ENCODE measurements around the gene BTBD10.
"Not testable (repeated sequence)": the region's sequence is repeated elsewhere in the genome, so short reads cannot be mapped to it uniquely, and the experiment has no call there.

Gene BTBD10

DNA sequence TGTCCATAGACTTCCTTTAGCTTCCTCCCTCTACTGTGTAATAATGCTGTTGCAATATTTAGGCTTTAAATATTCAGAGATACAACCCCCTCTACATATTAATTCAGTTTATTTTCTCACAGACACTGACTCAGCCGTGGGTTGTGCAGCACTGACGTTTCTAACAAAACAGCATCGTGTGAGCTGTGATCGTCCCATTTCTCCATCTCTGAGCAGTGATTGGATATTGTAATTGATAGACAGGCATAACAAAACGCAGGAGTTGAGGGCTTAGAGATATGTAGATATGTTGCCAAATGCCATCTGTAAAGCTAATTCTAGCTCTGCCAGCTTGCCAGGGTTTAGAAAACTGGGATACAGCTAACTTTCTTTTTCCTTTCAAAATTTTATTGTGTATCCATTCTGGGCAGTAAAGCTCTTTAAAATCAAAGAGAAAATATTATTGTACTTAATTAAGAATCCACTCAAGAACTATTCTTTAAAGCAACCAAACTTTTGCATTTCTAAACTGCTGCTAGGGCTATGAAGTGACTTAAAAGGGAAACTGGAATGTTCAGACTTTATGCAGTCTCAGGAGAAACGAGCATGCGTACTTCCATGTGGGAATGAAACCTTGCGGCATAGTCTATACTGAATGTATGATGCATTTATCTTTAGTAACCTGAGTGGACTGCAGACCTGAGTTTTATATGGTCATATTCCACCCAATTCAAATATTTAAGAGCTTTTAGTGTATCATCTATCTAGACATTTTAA, 22.7 kb downstream of the BTBD10 start:
- no peak for DNase-seq (ENCODE audit: low read depth in 2 of 2)

DNA sequence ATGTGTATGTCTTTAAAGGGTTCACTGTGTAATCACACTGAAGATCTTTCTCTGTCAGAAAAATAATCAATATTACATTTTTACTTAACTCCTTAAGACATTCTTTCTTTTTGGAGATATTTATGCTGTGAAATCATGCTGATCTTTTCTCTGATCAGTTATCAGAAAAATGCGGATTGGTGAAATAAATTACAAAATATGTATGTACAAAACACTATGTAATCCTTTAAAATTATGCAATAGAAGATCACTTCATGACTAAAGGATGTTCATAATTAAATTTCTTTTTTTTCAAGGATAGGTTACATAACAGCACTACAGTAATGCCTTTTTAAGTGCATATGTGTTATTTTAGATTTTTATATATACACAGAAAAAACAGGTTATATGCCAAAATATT, 24.7 kb downstream of the BTBD10 start:
- DNase-seq (ENCODE audit: low read depth in 2 of 2): no peak

- not testable (repeated sequence) for DNase-seq (ENCODE audit: low read depth in 2 of 2)
Observed at GRCh38 chr11:13436836-13437235, 26.2 kb downstream of the BTBD10 start.

GRCh38 chr11:13434247-13435205, 28.5 kb downstream of the BTBD10 start:
- no peak for DNase-seq (ENCODE audit: low read depth in 2 of 2)

- DNase-seq (ENCODE audit: low read depth in 2 of 2): no peak
Observed at GRCh38 chr11:13433437-13433836, 29.6 kb downstream of the BTBD10 start.

DNA sequence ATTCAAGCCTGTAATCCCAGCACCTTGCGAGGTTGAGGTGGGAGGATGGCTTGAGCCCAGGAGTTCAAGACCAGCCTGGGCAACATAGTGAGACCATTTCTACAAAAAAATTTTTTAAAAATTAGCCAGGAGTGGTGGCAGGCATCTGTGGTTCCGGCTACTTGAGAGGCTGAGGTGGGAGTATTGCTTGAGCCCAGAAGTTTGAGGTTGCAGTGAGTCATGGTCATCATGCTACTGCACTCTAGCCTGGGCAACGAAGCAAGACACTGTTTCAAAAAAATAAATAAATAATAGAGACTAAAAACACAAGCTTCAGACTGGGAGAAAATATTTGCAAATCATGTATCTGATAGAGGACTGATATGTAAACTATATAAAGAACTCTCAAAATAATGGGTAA, 33.2 kb downstream of the BTBD10 start:
- no peak for DNase-seq (ENCODE audit: low read depth in 2 of 2)

DNA sequence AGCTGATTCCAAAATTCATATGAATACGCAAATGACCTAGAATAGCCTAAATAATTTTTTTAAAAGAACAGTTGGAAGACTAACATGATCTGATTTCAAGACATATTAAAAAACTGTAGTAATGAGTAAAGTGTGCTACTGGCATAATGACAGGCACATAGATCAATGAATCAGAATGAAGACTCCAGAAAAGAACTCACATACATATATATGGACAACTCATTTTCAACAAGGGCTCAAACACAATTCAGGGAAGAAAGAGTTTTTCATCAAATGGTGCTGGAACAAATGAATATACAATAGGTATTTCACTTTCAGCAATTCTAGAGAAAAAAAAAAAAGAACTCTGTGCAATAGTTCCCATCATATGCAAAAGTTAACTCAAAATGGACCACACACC, 33.7 kb downstream of the BTBD10 start:
- DNase-seq (ENCODE audit: low read depth in 2 of 2): no peak

- no peak for DNase-seq (ENCODE audit: low read depth in 2 of 2)
Observed at GRCh38 chr11:13427440-13427839, 35.6 kb downstream of the BTBD10 start.

- no peak for DNase-seq (ENCODE audit: low read depth in 2 of 2)
Observed at GRCh38 chr11:13423372-13423771, 39.6 kb downstream of the BTBD10 start.

DNA sequence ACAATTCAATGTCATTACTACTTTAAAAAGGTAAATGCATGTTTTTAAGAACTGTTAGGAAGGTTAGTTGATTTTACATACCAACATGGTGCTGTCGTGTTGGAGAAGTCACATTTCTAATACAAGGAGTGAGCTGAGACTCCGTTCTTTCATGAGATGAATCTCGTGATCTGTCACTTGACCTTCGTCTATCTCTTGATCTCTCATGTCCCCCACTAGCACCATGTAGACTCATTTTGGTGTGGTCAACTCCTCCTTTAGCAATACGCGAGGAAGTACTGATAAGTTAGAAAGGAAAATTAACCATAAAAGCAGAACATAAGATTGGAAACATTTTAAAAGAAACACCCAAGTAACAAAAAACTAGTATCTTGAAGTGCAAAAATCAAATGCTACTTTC, 41.5 kb downstream of the BTBD10 start:
- no peak for DNase-seq (ENCODE audit: low read depth in 2 of 2)

GRCh38 chr11:13415201-13415600, 47.8 kb downstream of the BTBD10 start:
- no peak for DNase-seq (ENCODE audit: low read depth in 2 of 2)

GRCh38 chr11:13405220-13405619, 57.8 kb downstream of the BTBD10 start:
- DNase-seq (ENCODE audit: low read depth in 2 of 2): no peak

GRCh38 chr11:13398335-13398734, 64.7 kb downstream of the BTBD10 start:
- DNase-seq (ENCODE audit: low read depth in 2 of 2): not testable (repeated sequence)

- no peak for DNase-seq (ENCODE audit: low read depth in 2 of 2)
Observed at GRCh38 chr11:13391217-13391616, 71.8 kb downstream of the BTBD10 start.

DNA sequence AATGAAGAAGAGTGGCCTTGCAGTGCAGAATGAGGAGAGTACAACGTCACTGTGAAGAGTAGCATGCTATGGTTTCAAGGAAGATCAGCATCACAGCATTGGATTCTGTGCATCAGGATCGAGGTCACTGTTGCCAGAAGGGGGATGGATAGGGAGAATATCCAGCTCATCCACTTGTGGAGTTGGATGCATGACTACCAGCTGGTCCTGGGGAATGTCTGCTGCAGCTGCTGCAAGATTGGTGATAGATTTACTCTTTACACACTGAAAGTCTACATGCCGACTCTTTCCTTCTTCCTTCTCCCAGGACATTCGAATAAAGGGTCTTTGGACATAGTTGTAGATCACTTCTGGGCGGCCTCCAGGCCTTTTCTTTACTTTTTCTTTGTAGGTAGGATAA, 74.3 kb downstream of the BTBD10 start:
- no peak for DNase-seq (ENCODE audit: low read depth in 2 of 2)

DNA sequence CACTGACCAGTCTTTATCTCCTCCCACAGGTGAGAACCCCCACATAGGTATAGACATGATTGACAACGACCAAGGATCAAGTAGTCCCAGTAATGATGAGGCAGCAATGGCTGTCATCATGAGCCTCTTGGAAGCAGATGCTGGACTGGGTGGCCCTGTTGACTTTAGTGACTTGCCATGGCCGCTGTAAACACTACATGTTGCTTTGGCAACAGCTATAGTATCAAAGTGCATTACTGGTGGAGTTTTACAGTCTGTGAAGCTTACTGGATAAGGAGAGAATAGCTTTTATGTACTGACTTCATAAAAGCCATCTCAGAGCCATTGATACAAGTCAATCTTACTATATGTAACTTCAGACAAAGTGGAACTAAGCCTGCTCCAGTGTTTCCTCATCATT, 76.5 kb downstream of the BTBD10 start:
- no peak for DNase-seq (ENCODE audit: low read depth in 2 of 2)

- no peak for DNase-seq (ENCODE audit: low read depth in 2 of 2)
Observed at GRCh38 chr11:13384908-13385640, 77.9 kb downstream of the BTBD10 start.

DNA sequence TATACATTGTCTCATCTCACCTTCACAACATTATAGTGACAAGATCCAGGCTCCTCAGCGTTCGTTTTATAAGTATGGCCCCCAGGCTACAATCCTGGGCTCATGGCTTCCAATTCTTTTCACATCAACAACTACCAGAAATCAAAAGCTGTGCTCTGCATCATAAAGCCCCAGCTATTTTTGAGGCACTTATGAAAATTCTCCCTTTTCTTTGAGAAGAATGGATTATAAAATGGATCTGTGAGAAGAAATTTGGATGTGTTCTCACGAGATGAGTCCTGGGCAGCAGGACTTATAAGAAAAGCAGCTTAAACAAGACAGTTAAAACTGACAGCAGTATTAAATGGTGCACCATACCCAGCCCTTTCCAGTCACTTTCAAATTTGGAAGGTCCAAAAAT, 80.3 kb downstream of the BTBD10 start:
- DNase-seq (ENCODE audit: low read depth in 2 of 2): no peak

DNA sequence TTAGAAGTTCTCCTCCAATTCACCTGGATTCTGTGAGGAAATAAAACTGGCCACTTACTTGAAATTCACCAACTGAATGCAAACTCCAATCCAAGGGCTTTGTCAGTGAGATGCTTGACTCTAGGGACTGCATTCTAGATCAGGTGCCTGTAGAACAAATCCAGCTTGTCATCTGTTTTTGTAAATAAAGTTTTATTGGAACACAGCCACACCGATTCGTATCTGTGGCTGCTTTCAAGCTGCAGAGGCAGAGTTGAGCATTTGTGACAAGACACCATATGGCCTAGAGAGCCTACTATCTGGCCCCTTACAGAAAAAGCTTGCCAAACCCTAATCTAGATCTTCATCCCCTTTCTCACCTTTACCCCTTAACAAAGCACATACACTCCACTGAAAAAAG, 82.3 kb downstream of the BTBD10 start:
- no peak for DNase-seq (ENCODE audit: low read depth in 2 of 2)

DNA sequence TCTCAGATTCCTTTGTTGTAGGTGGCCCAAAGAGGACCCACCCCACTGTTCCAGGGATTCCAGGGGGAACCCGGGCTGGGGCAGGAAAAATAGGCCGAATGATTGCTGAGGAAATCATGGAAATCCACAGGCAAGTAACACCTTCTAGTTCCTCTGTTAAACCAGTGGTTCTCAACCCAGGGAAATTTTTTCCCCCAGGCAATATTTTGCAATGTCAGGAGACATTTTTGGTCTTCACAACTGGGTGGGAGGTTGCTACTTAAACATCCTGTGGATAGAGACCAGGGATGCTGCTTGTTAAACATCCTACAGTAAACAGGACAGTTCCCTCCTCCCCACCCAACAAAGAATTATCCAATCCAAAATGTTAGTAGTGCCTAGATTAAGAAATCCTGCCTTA, 84.7 kb downstream of the BTBD10 start:
- no peak for DNase-seq (ENCODE audit: low read depth in 2 of 2)

GRCh38 chr11:13376838-13377237, 86.2 kb downstream of the BTBD10 start:
- no peak for DNase-seq (ENCODE audit: low read depth in 2 of 2)

DNA sequence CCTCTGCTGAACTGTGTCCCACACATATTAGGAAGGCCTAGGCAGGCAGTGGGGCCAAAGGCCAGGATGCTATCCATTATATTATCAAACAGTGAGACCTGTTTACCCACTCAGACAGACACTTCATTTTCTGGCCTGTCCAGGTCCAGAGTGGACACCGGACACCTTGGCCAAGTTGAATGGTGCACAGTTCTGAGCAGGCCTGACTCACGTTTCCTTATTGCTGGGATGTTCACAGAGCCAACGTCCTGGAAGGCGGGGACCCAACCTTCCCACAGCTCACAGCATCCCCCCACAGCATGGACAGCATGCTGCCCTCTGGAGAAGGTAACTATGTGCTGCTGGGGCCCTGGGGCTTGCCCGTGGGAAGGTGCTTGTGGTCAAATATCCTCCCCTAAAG, 86.6 kb downstream of the BTBD10 start:
- DNase-seq (ENCODE audit: low read depth in 2 of 2): no peak

All from activated CD8-positive, alpha-beta memory T cell treated with anti-CD3 and anti-CD28 coated beads for 4 hours (primary cell).